ENCODE measurements around the gene MEX3A.
"Not testable (repeated sequence)": the region's sequence is repeated elsewhere in the genome, so short reads cannot be mapped to it uniquely, and the experiment has no call there.

DNA sequence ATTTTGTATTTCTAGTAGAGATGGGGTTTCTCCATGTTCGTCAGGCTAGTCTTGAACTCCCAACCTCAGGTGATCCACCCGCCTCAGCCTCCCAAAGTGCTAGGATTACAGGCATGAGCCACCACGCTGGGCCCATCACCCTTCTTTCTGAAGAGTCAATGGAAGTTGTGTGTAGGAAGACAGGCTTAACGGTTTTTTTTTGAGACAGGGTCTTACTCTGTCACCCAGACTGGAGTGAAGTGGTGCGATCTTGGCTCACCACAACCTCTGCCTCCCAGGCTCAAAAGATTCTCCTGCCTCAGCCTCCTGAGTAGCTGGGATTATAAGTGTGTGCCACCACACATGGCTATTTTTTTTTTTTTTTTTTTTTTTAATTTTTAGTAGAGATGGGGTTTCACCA, 34.5 kb upstream of the MEX3A start:
- TF ChIP-seq, protein P1, sequence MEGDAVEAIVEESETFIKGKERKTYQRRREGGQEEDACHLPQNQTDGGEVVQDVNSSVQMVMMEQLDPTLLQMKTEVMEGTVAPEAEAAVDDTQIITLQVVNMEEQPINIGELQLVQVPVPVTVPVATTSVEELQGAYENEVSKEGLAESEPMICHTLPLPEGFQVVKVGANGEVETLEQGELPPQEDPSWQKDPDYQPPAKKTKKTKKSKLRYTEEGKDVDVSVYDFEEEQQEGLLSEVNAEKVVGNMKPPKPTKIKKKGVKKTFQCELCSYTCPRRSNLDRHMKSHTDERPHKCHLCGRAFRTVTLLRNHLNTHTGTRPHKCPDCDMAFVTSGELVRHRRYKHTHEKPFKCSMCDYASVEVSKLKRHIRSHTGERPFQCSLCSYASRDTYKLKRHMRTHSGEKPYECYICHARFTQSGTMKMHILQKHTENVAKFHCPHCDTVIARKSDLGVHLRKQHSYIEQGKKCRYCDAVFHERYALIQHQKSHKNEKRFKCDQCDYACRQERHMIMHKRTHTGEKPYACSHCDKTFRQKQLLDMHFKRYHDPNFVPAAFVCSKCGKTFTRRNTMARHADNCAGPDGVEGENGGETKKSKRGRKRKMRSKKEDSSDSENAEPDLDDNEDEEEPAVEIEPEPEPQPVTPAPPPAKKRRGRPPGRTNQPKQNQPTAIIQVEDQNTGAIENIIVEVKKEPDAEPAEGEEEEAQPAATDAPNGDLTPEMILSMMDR (IDR thresholded peaks at IDR 0.05), result not testable (repeated sequence)
- TF ChIP-seq POLR2AphosphoS5, POLR2A, EP300 (IDR thresholded peaks at IDR 0.05): not testable (repeated sequence)
